ENCODE data around the gene CPED1. TPM values are rescaled to one million over a fixed set of nuclear protein-coding genes. Genes with fewer than 3 reads are reported as not detected.

Gene CPED1
- total RNA-seq, 1 donor from 2014 or later: 44.4 TPM

DNA sequence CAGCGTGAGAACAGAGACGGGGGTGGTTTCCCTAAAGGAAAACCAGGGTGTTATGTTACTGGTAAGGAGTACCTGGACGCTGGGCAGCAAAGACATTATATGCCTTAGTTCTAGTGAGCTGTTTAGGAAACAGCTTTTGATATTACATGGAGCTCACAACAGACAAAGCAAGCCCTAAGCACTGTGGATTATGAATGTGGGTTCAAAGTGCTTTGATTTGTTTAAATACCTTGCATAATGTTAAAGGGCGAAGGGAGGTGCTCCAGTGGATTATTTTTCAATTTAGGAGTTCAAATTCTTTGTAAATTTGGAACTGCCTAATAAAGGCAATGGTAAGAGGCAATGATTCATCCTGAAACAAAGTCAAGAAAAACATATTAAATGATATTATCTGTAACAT is 354.1 kb downstream of the CPED1 start:
- no peak for DNase-seq (ENCODE audit: low spot score)

- no peak for DNase-seq (ENCODE audit: low spot score)
These were observed 354.8 kb downstream of the CPED1 start for GRCh38 chr7:121343302-121343701.

- no peak for DNase-seq (ENCODE audit: low spot score)
These were observed 355.6 kb downstream of the CPED1 start for GRCh38 chr7:121344093-121344492.

DNA sequence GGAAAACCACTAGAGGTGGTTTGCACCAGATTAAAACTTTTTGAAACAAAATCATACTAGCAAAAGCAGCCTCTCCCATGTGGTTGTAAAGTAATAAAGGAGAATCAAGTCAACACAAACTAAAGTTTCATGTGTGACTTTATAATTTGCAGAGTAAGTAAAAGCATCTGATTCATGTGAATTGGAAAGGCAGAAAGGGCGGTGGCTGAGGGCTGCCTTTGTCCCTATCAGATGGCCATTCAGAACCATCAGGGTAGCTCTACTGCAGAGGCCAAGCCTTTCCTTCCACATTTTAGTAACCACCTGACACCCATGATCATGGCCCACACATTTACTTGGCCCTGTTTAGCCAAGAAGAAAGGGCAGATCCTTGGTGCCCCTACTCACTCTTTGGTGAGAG is 356.0 kb downstream of the CPED1 start:
- DNase-seq (ENCODE audit: low spot score): no peak

Other genes with a start within 250 kb of the CPED1 start
- 7.2 TPM for gene TSPAN12, start 130.6 kb upstream of the CPED1 start, total RNA-seq
- gene ING3, start 37.9 kb upstream of the CPED1 start, total RNA-seq: 14.3 TPM

Measured in mesenteric fat pad (tissue), 1 donor.